HG03558 (cell line): Measurements from ENCODE around the gene PSD4.
"Not testable (repeated sequence)": the region's sequence is repeated elsewhere in the genome, so short reads cannot be mapped to it uniquely, and the experiment has no call there.

Experiments
- ATAC-seq: cut with Tn5 transposase; IDR thresholded peaks from one replicate; pipeline ENCODE4 v1.9.1; 2021; ENCODE audit warnings: moderate number of reproducible peaks; ENCODE audit not compliant: unreplicated experiment; ENCODE audit errors: extremely low read depth

The PSD4 gene

DNA sequence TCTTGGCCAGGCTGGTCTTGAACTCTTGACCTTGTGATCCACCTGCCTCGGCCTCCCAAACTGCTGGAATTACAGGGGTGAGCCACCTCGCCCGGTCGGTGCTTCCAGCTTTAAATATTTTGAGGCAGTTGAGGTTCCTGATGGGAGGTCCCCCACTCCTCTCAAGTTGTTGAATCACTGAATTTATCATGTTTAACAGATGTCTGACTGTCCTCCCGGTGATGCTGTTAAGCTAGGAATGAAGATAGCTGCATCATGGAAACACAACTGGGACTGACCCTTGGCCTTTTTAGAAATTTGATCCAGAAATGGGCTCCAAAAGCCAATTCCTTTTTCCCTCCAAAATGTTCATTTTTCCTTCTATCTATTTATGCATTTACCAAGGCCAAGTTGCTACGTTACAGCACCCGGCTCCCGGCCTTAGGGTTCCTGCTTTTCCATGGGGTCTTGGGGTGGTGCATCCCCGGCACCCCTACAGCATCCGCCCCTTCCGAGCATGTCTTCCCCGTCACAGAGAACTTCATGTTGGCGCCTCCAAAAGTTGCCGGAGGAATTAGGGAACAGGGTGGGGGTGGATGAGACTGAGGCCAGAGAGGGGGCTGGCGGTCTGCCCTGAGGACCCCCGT is 61.1 kb downstream of the PSD4 start:
- ATAC-seq, result no peak

- ATAC-seq, result not testable (repeated sequence)
These were observed 61.8 kb downstream of the PSD4 start for GRCh38 chr2:113235347-113236226.

DNA sequence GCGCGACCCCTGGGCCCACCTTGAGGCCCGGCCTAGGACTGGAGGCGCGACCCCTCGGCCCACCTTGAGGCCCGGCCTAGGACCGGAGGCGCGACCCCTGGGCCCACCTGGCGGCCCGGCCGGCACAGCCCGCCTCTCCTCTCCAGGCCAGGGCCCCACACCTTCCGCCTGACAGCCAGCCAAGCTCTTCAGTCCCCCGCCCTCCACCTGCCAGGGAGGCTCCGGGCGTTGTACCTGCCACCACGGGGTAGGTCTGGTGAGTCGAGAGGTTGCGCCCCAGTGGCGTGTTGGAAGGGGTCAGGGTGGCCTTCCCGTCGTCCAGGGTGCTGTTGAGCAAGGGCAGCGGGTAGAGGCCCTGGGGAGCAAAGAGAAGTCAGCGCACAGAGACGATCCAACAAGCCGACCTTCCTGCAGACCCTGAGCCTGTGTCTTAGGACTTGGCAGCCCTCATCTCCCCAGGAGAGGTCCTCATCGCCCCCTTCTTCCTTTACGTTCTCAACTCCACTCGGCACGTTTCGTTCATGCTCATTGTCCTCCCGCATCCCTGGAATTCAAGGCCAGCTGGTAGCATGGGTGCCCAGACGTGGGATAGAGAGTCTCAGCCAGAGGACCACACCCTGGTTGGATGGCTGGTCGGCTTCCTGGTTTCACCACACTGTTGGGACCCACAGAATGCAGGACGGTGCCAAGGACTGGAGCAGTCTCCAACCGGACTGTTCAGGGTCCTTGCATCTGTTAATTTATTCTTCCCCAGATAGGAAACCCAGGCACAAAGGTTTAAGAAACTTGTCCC is 62.8 kb downstream of the PSD4 start:
- ATAC-seq, result no peak

GRCh38 chr2:113237604-113238160 is 63.9 kb downstream of the PSD4 start:
- no peak for ATAC-seq

GRCh38 chr2:113238871-113239839 is 65.4 kb downstream of the PSD4 start:
- no peak for ATAC-seq

- no peak for ATAC-seq
These were observed 66.6 kb downstream of the PSD4 start for GRCh38 chr2:113240150-113240914.

- ATAC-seq, result no peak
These were observed 67.4 kb downstream of the PSD4 start for GRCh38 chr2:113240915-113241911.

DNA sequence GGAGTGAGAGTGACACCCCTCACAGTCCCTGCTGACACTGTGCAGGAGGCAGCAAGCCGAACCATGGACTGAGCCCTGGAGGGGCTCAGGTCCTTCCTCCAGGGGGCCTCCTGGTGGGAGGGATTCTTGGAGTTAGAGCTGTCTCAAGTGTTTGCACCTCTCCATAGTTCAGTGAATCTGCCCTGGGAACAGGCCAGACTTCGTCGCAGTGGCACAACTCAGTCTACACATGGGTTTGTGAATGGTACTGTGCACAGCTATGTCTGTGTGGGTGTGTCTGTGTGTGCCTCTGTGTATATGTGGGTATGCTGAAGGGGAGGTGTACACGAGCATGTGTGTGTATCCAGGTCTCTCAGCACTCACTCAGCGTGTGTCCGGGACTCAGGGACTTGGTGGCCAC is 68.6 kb downstream of the PSD4 start:
- no peak for ATAC-seq

- no peak for ATAC-seq
These were observed 71.5 kb downstream of the PSD4 start for GRCh38 chr2:113245276-113245711.

- ATAC-seq, result no peak
These were observed 72.8 kb downstream of the PSD4 start for GRCh38 chr2:113246606-113247005.

DNA sequence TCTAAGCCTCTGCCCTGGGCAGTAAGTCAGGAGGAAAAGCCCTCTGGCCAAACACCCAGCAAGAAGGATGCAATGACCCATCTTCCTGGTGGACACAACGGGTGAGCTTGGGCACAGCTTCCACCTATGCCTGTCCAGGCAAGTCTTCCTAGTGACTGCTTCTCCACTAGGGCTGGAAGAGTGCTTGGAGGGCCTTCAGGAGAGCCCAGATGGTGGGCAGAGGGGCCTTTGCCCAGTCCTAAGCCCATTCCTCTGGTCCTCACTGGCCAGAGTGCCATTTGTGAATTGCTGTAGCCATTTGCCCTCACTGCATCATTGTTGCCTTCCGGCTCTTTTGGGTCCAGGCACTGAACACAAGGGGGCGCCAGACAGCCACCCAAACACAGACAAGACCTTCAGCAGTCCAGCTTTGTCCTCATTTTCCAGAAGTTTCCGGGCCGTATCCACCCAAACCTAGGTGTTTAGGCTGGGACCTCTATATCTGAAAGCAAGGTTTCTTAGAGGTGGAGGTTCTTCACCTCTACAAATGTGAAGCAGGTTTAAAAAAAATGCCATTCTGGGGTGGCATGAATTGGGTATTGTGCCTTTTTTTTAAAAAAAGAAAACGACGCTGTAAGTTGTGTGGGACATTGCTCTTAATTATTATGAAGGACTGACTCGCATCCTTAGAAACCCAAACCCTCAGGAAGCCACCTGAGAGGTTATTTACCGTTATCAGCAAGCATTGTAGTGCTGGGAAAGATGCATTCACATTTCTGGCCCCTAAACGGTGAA is 75.4 kb downstream of the PSD4 start:
- ATAC-seq, result no peak

DNA sequence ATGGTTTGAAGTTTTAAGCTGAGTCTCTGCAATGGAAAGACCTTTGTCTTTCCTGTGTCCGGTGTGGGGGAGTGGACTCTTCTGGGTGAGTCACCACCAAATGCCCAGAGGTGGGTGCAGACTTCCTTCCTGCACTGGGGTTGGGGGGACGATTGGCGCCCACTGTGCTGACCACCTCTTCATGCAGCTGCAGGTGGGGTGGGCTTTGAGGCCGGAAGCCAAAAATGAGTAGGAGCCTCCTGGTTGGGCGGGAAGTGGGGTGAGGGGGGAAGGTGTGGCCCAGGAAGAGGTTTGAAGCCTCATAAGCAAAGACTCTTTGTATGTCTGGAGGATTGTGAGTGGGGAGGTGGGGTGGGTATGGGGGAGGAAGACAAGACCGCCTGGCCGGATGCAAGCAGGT is 77.3 kb downstream of the PSD4 start:
- no peak for ATAC-seq

GRCh38 chr2:113252047-113252590 is 78.3 kb downstream of the PSD4 start:
- ATAC-seq, result no peak

GRCh38 chr2:113253453-113253852 is 79.7 kb downstream of the PSD4 start:
- ATAC-seq, result no peak

GRCh38 chr2:113255140-113256070 is 81.6 kb downstream of the PSD4 start:
- ATAC-seq, result no peak
